GM23338 (cell line): ENCODE measurements around the gene PHACTR1.

Source experiments
- CREB1 ChIP-seq: fragments of 250-450 bp; sonication (Bioruptor Pico); IDR thresholded peaks from 2 replicates; pipeline ENCODE4 v1.5.0; 2020; ENCODE audit warnings: low read depth, mild to moderate bottlenecking, moderate library complexity
- CTCF ChIP-seq, 2 experiments: fragments of 200-600 bp in 1 of 2; sonication (generic) in 1 of 2; conservative IDR thresholded peaks; 2 replicates each; pipeline versions ENCODE4 v1.5.1 to v1.6.1; 2016 to 2017; ENCODE audit warnings: antibody characterized with exemption in 2 of 2, low read depth in 2 of 2, mild to moderate bottlenecking in 2 of 2, moderate library complexity in 1 of 2
- EZH2phosphoT487 ChIP-seq: fragments of 200-600 bp; sonication (generic); IDR thresholded peaks from one replicate; pipeline ENCODE4 v1.8.1; 2018; ENCODE audit warnings: antibody characterized with exemption; ENCODE audit not compliant: unreplicated experiment
- POLR2AphosphoS5 ChIP-seq: IDR thresholded peaks from 2 replicates; pipeline ENCODE4 v1.6.1; 2016; ENCODE audit warnings: antibody characterized with exemption, low read depth
- REST ChIP-seq: IDR thresholded peaks from one replicate; pipeline ENCODE4 v1.6.1; 2018; ENCODE audit warnings: antibody characterized with exemption; ENCODE audit not compliant: unreplicated experiment
- ZNF114 ChIP-seq: fragments of 250-450 bp; sonication (Bioruptor Pico); IDR thresholded peaks from 2 replicates; pipeline ENCODE4 v1.5.0; 2020; ENCODE audit warnings: mild to moderate bottlenecking, moderate library complexity
- ZNF331 ChIP-seq: fragments of 250-450 bp; sonication (Bioruptor Pico); IDR thresholded peaks from 2 replicates; pipeline ENCODE4 v1.5.0; 2020; ENCODE audit warnings: low read depth, mild to moderate bottlenecking, moderate library complexity

GRCh38 chr6:13024616-13025015 is 308.0 kb downstream of the PHACTR1 start:
- TF ChIP-seq POLR2AphosphoS5 (no peak), CTCF (conservative IDR thresholded peaks at IDR 0.05; ENCODE audit: low read depth in 2 of 2) (no peak), ZNF331 (CRISPR knock-in tag) (no peak), CREB1 (CRISPR knock-in tag) (no peak), REST (no peak), EZH2phosphoT487 (no peak), ZNF114 (no peak)
